NCI-H146 (cell line): Measurements from ENCODE around the gene EXOC3L1.

Experiments used
- DNase-seq: peaks from one replicate; lab custom pipeline; 2025; lab: John Stamatoyannopoulos, UW

Gene EXOC3L1, protein sequence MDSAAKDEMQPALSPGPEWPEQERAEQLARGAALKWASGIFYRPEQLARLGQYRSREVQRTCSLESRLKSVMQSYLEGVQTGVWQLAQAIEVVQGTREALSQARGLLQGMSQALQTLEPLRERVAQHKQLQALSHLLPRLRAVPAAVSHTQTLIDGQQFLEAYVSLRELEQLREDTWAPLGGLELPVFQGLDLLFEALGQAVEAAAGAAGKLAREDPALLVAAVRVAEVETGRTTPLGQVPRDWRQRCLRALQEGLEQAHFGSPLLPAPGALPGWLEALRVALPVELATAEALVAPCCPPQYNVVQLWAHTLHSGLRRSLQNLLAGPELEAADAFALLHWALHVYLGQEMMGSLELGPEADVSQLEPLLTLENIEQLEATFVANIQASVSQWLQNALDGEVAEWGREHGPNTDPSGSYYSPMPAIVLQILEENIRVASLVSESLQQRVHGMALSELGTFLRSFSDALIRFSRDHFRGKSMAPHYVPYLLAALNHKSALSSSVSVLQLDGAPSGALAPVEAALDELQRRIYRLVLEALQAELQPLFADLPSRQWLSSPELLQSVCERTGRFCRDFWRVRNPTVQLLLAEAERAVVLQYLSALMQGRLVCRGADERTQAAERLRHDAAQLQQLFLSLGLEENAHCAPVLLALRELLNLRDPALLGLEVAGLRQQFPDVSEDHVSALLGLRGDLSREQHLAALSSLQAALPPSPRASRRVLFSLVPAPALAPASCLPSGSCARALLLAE

DNA sequence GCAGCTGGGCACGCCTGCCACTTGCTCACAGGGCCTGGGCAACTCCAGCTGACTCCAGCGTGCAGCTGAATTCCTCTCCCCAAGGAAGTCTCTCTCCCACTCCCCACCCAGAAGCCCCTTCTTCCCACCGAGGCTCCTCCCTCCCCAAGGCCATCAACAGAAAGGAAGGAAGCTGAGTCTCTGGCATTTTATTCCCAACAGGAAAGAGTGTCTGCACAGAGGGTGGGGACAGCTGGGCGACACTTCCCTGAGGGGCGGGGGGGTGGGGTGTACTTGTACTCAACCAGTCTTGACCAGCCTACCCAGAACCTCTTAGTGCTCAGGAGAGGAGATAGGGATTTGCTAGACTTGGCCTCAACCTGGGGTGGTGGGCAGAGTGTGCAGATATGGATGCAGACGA, at the start of gene EXOC3L1:
Gene EXOC3L1, minus strand, starts transcription at position 96 of the 400 bp plus-strand sequence. CDS start 460 bp downstream, outside the sequence.
- no peak for DNase-seq

DNA sequence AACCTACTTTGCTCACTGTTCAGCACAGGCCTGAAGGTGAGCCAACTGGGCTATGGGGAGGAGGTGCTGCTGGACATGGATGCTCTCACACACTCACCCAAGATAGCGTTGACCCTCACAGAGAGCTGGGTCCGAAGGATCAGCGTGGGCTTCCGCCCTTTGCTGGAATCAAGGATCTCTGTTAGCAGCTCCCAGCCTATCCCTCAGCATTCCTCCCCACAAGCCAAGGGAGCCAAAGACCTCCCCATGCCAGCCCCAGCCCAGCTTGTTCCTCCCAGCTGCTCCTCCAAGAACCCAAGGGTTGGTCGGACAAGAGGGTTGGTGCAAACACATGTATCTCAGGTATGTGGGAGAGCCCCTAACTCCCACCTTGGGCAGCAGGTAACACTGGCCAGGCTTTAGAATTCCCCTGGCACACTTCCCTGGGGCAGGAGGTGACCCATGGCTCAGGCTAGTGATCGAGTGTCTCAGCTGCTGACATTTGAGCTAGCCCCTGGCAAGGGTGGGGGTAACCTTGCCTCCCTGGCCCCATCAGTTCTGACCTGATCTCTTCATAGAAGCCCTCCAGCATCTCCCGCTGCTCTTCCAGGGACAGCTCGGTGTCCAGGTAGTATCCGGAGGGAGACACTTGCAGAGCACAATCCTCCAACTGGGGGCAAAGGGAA, 49.0 kb upstream of the EXOC3L1 start:
- DNase-seq: no peak

DNA sequence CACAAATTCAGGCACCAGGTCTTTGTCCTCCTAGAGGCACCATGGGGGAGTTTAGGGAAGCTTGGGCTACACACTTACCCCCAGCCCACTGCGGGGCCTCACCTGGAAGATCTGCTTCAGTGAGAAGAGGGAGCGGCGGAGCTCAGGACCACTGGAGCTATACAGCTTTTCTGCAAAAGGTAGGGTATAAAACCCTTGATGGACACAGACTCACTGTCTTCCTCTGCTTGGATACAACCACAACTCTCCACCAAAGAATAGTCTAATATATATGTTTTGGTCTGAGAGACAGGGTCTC, 48.3 kb upstream of the EXOC3L1 start:
- no peak for DNase-seq

- DNase-seq: no peak
Measured at GRCh38 chr16:67237396-67238277, 47.7 kb upstream of the EXOC3L1 start.

DNA sequence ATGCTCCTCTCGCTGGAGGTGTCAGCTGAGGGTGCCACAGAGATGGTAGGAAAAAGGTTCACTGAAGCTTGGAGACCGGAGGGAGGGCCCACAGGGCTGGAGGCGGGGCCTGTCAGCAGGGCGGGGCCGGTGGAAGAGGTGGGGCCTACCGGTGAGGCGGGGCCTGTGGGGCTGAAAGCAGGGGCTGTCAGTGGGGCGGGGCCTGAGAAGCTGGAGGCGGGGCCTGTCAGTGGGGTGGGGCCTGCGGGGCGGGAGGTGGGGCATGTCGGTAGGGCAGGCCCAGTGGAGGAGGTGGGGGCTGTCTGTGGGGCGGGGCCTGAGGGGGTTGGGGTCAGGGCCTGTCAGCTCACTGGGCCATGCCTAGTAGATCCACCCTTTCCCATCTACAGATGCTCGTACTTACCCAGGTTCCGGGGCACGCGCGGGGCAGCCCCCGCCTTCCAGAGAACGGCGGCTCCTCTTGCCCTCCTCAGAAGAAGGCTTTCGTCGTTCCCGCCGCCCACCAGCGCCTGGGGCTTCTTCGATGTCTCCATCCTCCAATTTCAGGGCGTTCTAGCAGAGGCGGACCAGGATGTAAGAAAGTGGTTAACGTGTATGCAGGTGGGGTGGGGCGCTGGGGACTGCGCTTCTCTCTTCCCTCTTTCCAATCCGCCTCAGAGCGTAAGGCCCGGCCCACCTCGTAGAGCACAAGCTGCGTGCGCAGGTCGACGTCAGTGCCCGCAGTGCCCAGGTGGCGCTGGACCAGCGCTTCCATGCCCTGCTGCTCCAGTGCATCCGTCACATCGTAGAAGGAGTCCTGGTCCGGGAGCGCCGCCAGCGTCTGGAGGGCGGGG, 46.8 kb upstream of the EXOC3L1 start:
- DNase-seq: peak; percentile 49

DNA sequence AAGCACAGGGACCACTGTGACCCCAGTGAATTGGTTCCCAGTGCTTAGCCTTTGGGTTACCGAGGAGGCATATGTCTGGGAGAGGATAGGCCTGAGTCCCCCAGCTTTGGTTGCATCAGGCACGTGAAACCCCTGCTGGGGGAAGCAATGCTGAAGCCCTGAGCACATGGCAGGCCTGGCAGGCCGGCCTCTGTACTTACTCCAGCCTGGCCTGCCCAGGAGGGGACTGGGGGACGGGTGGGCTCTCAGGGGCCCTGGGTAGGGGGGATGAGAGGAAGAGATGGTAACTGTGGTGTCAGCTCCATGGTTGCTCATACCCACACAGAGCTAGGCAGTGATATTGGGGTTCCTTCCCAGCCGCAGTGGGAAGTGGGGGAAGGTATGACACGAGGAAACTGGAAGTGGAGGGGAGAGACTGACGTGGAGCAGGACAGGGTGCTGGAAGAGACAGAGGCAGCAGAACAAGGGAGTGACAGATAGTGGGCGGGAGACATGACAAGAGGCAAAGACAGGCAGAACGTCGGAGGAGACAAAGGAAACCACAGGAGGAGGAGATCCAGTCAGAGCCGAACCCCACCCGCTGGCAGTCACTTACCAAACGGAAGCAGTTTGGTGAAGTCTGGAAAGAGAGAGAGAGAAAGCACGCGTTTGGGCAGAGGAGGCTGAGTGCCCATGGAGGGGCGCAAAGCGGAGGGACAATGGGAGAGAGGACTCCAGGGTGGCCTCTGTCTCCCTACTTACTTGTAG, 46.1 kb upstream of the EXOC3L1 start:
- no peak for DNase-seq

GRCh38 chr16:67234180-67234597, 44.3 kb upstream of the EXOC3L1 start:
- DNase-seq: no peak

DNA sequence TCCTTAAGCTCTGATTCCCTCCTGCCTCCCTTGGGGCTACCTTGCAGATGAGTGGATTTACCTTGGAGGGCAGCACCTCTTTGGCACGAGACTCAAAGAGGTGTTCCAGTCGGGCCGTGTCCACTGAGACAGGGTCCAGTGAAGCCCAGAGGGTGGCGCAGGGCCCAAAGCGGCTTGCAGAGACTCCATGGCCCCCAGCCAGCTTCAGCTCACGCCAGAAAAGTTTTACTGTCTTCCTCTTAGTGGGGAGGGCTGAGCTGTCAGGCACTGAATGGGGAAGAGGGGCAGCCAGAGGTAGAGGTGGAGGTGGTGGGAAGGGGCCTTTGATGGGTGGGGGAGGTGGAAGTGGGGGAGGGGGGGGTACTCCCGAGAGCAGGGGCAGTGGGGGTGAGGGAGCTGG, 43.7 kb upstream of the EXOC3L1 start:
- DNase-seq: no peak

- DNase-seq: no peak
Measured at GRCh38 chr16:67230809-67231660, 41.1 kb upstream of the EXOC3L1 start.

- DNase-seq: no peak
Measured at GRCh38 chr16:67229906-67230808, 40.2 kb upstream of the EXOC3L1 start.

DNA sequence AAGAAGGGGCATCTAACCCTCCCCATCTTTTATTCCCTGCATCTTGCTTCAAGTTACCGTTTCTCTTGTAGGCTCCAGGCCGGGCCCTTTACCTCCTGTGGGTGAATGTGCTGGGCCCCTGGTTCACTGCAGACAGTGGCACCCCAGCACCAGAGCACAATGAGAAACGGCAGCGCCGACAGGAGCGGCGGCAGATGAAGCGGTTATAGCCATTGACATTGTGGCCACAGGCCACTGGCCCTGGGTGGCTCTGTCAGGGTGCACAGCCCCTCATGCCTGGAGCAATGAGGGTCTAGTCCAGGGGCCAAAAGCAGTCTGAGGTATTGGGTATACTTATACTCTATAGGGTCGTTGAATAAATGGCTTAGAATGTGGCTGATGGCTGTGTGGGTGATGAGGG, 39.0 kb upstream of the EXOC3L1 start:
- DNase-seq: no peak

- DNase-seq: no peak
Measured at GRCh38 chr16:67228034-67228785, 38.3 kb upstream of the EXOC3L1 start.

DNA sequence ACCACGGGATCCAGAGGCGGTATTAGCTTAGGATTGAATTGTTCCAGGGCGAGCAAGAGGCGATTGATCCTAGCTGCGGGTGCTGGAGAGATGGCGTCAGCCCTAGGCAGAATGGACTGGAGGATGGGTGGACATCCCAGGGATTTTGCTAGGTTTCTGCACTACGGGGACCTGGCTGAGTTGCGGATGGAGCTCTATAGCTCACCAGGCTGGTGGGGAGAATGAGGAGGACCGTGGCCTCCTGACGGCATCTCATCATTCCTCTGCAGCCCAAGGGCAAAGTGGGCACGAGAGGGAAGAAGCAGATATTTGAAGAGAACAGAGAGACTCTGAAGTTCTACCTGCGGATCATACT, 37.6 kb upstream of the EXOC3L1 start:
- DNase-seq: no peak

- DNase-seq: peak; percentile 96
Measured at GRCh38 chr16:67226804-67227566, 37.0 kb upstream of the EXOC3L1 start, which contains the start of gene TMEM208. Gene TMEM208 (plus strand): TSS chr16:67227130. CDS start chr16:67227219, 89 bp downstream.

DNA sequence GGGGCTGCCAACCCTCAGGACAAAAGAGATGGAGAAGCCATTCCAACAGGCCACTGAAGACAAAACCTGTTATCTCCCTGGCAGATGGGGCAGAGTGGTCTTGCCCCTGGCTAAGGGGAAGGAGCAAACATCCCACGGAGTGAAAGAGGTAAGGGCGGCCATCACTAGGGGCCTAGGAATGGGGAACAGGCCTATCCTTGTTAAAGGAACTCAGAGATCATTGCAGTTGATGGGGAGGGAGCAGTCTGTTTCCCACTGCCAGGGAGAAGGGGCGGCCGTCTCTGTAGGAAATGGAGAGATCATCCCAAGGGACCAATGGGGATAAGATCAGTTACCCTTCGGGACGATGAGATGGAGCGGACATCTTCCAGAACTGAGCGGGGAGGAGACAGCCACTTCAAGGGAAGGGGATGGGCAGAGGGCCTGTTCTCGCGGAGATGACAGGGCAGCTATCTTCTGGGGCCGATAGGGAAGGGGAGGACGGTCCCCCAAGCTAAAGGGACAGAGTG, 36.4 kb upstream of the EXOC3L1 start:
- peak; percentile 19 for DNase-seq

DNA sequence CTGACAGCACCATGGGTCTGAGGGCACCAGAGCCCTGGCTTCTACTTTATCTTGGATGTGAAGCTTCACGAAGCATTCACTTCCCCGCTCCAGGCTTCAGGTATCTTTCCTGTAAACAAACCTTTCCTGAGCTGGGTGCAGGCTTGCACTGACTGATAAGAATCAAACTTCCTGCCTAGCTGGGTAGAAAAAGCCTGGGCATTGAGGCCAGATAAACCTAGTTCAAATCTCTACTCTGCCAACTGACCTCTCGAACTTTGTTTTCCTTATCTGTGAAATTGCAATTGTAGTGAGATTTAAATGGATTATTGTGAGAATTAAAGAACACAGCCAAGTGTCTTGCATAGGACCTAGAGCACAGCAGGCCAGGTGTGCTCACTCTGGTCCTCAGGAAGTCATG, 34.1 kb upstream of the EXOC3L1 start:
- no peak for DNase-seq
